ENCODE results near the gene ZNF555.

ZNF555 gene

DNA sequence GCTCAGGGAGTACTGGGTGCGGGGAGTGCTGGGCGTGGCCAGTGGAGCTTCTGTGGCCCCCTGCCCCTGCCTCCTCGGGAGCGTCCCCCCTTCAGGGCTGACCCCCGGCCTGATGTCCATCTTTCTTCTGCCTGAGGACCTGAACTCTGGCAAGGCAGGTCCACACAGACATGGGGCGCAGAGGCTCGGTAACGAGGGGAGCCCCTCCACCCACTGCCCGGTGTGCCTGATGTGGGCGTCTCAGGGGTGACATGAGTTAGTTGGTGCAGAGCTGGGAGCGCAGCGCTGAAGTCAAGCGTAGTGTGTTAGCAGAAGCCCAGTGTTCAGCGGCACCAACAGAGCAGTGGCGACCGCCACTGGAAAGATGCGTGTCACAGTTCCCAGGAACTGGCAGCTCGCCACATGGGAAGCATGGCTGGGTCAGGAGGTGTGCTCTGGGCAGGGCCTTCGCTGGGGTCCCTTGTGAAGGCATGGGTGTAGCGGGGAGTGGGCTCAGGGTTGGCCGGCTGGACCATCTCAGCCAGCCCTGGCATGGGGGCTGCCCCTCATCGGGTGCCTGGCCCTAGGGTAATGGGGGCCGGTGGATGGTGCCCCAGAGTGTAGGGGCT, 44.5 kb upstream of the ZNF555 start:
- TF ChIP-seq, protein P1, sequence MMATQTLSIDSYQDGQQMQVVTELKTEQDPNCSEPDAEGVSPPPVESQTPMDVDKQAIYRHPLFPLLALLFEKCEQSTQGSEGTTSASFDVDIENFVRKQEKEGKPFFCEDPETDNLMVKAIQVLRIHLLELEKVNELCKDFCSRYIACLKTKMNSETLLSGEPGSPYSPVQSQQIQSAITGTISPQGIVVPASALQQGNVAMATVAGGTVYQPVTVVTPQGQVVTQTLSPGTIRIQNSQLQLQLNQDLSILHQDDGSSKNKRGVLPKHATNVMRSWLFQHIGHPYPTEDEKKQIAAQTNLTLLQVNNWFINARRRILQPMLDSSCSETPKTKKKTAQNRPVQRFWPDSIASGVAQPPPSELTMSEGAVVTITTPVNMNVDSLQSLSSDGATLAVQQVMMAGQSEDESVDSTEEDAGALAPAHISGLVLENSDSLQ (IDR thresholded peaks at IDR 0.05) = no peak
- TF ChIP-seq TARDBP (IDR thresholded peaks at IDR 0.05) (no peak), ARNT (IDR thresholded peaks at IDR 0.05) (no peak), ELF4 (IDR thresholded peaks at IDR 0.05) (no peak), FOXK2 (IDR thresholded peaks at IDR 0.05) (no peak), HDGF (IDR thresholded peaks at IDR 0.05; ENCODE audit: borderline replicate concordance) (no peak), BHLHE40 (IDR thresholded peaks at IDR 0.05; ENCODE audit: borderline replicate concordance) (no peak), ZNF384 (IDR thresholded peaks at IDR 0.05) (no peak), FOXA1 (IDR thresholded peaks at IDR 0.05) (no peak), SUZ12 (IDR thresholded peaks at IDR 0.05) (no peak), NFRKB (IDR thresholded peaks at IDR 0.05) (no peak), SP1 (IDR thresholded peaks at IDR 0.05) (no peak), CTBP1 (IDR thresholded peaks at IDR 0.05; ENCODE audit: borderline replicate concordance) (no peak), FOXM1 (IDR thresholded peaks at IDR 0.05; ENCODE audit: borderline replicate concordance) (no peak), L3MBTL2 (conservative IDR thresholded peaks at IDR 0.05) (no peak)
- CTCF ChIA-PET = no interaction called here
- no peak for DNase-seq (ENCODE audit: extremely low spot score)
- POLR2A ChIA-PET = interaction anchor here (1.1 kb wide), 1 partner anchor 12 kb away, joined by 5 read pairs; the partner anchor contains the start of gene THOP1

DNA sequence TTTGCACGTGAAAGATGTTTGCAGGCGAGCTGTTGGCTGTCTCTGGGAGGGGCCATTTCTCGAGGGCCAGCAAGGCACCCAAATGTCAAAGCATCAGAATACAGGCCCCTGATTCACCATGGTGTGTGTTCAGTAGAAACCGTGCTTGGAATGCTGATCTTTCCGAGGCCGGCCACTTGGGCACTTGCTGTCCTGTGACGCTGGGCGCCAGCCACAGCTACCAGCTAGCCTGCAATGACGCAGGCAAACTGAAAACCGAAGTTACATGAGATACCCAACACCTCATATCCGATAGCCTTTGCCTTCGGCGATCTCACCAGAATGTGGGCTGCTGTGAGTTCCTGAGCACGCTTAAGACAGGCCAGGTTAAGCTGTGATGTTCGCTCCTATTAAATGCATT, 44.0 kb upstream of the ZNF555 start:
- DNase-seq (ENCODE audit: extremely low spot score) = no peak
- ChIA-PET CTCF (no interaction called here), POLR2A (interaction anchor here (1.1 kb wide), 1 partner anchor 12 kb away, joined by 5 read pairs; the partner anchor contains the start of gene THOP1)
- no peak for TF ChIP-seq HDGF (IDR thresholded peaks at IDR 0.05; ENCODE audit: borderline replicate concordance)
- no peak for TF ChIP-seq ARNT (IDR thresholded peaks at IDR 0.05)
- no peak for TF ChIP-seq NFRKB (IDR thresholded peaks at IDR 0.05)
- no peak for TF ChIP-seq ZNF384 (IDR thresholded peaks at IDR 0.05)
- TF ChIP-seq L3MBTL2 (conservative IDR thresholded peaks at IDR 0.05) = no peak
- no peak for TF ChIP-seq FOXA1 (IDR thresholded peaks at IDR 0.05)
- TF ChIP-seq CTBP1 (IDR thresholded peaks at IDR 0.05; ENCODE audit: borderline replicate concordance) = no peak
- TF ChIP-seq ELF4 (IDR thresholded peaks at IDR 0.05) = no peak
- no peak for TF ChIP-seq FOXM1 (IDR thresholded peaks at IDR 0.05; ENCODE audit: borderline replicate concordance)
- no peak for TF ChIP-seq SP1 (IDR thresholded peaks at IDR 0.05)
- TF ChIP-seq SUZ12 (IDR thresholded peaks at IDR 0.05) = no peak
- no peak for TF ChIP-seq FOXK2 (IDR thresholded peaks at IDR 0.05)
- TF ChIP-seq BHLHE40 (IDR thresholded peaks at IDR 0.05; ENCODE audit: borderline replicate concordance) = no peak
- TF ChIP-seq, protein P1 (IDR thresholded peaks at IDR 0.05) = no peak
- TF ChIP-seq LEF1 (IDR thresholded peaks at IDR 0.05; ENCODE audit: borderline replicate concordance) = no peak
- TF ChIP-seq TARDBP (IDR thresholded peaks at IDR 0.05) = no peak

DNA sequence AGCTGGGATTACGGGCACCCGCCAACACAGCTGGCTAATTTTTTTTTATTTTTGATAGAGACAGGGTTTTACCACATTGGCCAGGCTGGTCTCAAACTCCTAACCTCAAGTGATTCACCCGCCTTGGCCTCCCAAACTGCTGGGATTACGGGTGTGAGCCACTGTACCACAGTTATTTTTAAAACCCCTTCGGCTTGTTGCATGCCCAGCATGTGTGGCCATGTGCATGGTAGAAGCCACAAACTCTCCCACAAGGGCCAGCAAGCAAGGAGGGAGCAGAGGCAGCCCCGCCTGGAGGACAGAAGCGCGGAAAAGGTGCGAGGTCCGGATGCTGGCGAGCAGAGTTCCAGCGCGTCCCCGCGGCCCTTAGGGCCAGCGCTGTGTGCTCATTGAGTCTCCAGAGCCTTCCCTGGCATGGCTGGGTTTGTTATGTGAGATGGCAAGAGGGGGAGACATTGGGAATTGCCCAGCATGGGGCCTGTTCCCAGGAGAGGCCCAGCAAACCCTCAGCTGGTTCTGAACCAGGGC, 43.1 kb upstream of the ZNF555 start:
- TF ChIP-seq SUZ12 (IDR thresholded peaks at IDR 0.05) (no peak), NFRKB (IDR thresholded peaks at IDR 0.05) (no peak), FOXA1 (IDR thresholded peaks at IDR 0.05) (no peak)
- CTCF ChIA-PET = no interaction called here
- POLR2A ChIA-PET = interaction anchor here (1.1 kb wide), 1 partner anchor 13 kb away, joined by 3 read pairs; the partner anchor contains the start of gene THOP1
- DNase-seq (ENCODE audit: extremely low spot score) = no peak

DNA sequence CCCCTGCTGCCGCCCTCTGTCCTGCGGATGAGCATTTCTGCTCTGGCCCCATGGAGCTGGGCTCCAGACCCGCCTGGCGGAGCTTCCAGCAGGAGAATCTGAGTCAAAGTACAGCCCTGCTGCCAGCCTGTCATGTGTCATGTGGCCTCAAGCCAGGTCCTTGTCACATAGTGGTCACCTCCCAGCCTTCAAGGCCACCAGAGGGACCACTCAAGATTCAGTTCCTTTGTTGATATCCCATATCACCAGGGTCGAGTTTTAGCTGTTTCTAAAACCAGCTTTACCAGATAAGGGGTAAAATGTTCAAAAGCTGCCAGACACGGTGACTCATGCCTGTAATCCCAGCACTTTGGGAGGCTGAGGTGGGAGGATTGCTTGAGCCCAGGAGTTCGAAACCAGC, 42.5 kb upstream of the ZNF555 start:
- DNase-seq (ENCODE audit: extremely low spot score) = no peak
- ChIA-PET CTCF (no interaction called here), POLR2A (interaction anchor here (1.1 kb wide), 1 partner anchor 14 kb away, joined by 3 read pairs; the partner anchor contains the start of gene THOP1)
- no peak for TF ChIP-seq FOXM1 (IDR thresholded peaks at IDR 0.05; ENCODE audit: borderline replicate concordance)
- no peak for TF ChIP-seq TARDBP (IDR thresholded peaks at IDR 0.05)
- TF ChIP-seq, protein P1 (IDR thresholded peaks at IDR 0.05) = no peak
- TF ChIP-seq CTBP1 (IDR thresholded peaks at IDR 0.05; ENCODE audit: borderline replicate concordance) = no peak
- no peak for TF ChIP-seq NFRKB (IDR thresholded peaks at IDR 0.05)
- no peak for TF ChIP-seq FOXA1 (IDR thresholded peaks at IDR 0.05)
- no peak for TF ChIP-seq ZNF384 (IDR thresholded peaks at IDR 0.05)
- TF ChIP-seq HDGF (IDR thresholded peaks at IDR 0.05; ENCODE audit: borderline replicate concordance) = no peak
- TF ChIP-seq ARNT (IDR thresholded peaks at IDR 0.05) = no peak
- no peak for TF ChIP-seq FOXK2 (IDR thresholded peaks at IDR 0.05)
- TF ChIP-seq SUZ12 (IDR thresholded peaks at IDR 0.05) = no peak
- no peak for TF ChIP-seq LEF1 (IDR thresholded peaks at IDR 0.05; ENCODE audit: borderline replicate concordance)
- no peak for TF ChIP-seq SP1 (IDR thresholded peaks at IDR 0.05)
- no peak for TF ChIP-seq ELF4 (IDR thresholded peaks at IDR 0.05)
- TF ChIP-seq L3MBTL2 (conservative IDR thresholded peaks at IDR 0.05) = no peak

DNA sequence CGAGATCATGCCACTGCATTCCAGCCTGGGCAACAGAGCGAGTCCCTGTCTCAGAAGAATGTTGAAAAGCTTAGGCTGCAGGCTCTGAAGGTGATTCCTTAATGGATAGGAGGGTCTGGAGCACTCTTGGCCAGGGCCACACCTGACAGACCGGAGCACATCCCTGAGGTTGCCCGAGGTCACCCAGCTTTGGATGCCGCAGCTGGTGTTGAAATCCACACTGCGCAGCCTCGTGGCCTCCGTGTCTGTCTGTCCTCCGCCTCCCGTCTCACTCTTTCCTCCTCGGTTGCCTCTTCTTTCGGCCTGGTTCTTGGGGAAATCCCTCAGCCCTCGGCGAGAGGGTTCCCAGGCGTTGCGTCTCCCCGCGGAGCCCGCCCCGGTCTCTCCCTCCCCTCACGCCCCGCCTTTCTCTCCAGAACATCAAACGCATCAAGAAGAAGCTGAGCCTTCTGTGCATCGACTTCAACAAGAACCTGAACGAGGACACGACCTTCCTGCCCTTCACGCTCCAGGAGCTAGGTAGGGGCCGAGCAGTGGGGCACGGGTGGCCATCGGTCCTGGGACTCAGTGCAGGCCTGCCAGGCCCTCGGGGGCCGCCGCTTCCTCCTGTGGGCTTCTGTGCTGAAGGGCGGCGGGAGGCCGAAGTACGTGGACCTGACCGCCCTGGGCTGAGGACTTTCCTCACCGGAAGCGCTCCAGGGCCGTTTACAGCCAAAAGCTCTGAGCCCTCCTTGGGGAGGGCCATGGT, 41.8 kb upstream of the ZNF555 start:
- TF ChIP-seq, protein P1 (IDR thresholded peaks at IDR 0.05) = no peak
- no peak for TF ChIP-seq BHLHE40 (IDR thresholded peaks at IDR 0.05; ENCODE audit: borderline replicate concordance)
- no peak for TF ChIP-seq ARNT (IDR thresholded peaks at IDR 0.05)
- TF ChIP-seq FOXM1 (IDR thresholded peaks at IDR 0.05; ENCODE audit: borderline replicate concordance) = no peak
- no peak for TF ChIP-seq HDGF (IDR thresholded peaks at IDR 0.05; ENCODE audit: borderline replicate concordance)
- no peak for TF ChIP-seq TARDBP (IDR thresholded peaks at IDR 0.05)
- TF ChIP-seq NFRKB (IDR thresholded peaks at IDR 0.05) = no peak
- TF ChIP-seq ZNF384 (IDR thresholded peaks at IDR 0.05) = no peak
- TF ChIP-seq ELF4 (IDR thresholded peaks at IDR 0.05) = no peak
- no peak for TF ChIP-seq FOXK2 (IDR thresholded peaks at IDR 0.05)
- TF ChIP-seq SUZ12 (IDR thresholded peaks at IDR 0.05) = no peak
- no peak for TF ChIP-seq FOXA1 (IDR thresholded peaks at IDR 0.05)
- no peak for TF ChIP-seq L3MBTL2 (conservative IDR thresholded peaks at IDR 0.05)
- no peak for TF ChIP-seq CTBP1 (IDR thresholded peaks at IDR 0.05; ENCODE audit: borderline replicate concordance)
- no peak for TF ChIP-seq LEF1 (IDR thresholded peaks at IDR 0.05; ENCODE audit: borderline replicate concordance)
- POLR2A ChIA-PET = interaction anchor here (1.1 kb wide), 1 partner anchor 14 kb away, joined by 3 read pairs; the partner anchor contains the start of gene THOP1
- CTCF ChIA-PET = no interaction called here
- DNase-seq (ENCODE audit: extremely low spot score) = no peak

Data from HEK293T (cell line).